ENCODE data around the gene RASL12. TPM values are rescaled to one million over a fixed set of nuclear protein-coding genes. Genes with fewer than 3 reads are reported as not detected.
"Not testable (repeated sequence)": the region's sequence is repeated elsewhere in the genome, so short reads cannot be mapped to it uniquely, and the experiment has no call there.

RASL12 gene
- total RNA-seq, 1 donor from 2014 or later: 5.8 TPM

DNA sequence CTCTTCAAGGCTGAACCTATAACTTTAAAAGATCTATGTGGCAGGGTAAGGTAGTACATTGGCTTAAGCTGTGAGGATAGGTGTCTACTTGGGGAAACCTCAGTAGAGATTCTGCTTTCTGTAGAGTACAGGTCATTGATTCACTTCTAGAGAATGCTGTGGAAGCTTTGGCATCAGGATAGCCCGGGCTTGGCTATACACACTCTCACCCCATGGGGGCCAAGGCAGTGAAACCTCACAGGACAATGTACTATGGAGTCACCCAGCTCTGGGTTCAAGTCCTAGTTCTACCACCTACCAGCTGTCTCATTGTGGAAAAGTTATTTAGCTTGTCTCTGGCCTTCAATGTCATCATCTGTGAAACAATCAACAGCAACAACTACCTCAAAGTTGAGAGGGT is 47.4 kb downstream of the RASL12 start:
- Mint-ChIP-seq H3K9me3 (no peaks in the 10 kb centered on the region), H3K4me1 (no peaks in the 10 kb centered on the region), H3K27me3 (ENCODE audit: insufficient read depth, low read depth) (no peaks in the 10 kb centered on the region), H3K4me3 (no peak overlapping the region), H3K36me3 (peaks cover 24% of the 10 kb centered on the region), H3K27ac (no peak overlapping the region)
- Histone ChIP-seq H3K9me3 (ENCODE audit: low read depth) (no peaks in the 10 kb centered on the region), H3K4me3 (no peak overlapping the region), H3K79me2 (ENCODE audit: low read depth) (no peaks in the 10 kb centered on the region), H2AFZ (replicated peaks) (no peak overlapping the region), H3K27ac (no peak overlapping the region), H4K20me1 (ENCODE audit: low read depth) (peaks cover 3% of the 10 kb centered on the region), H3K4me2 (no peak overlapping the region), H3K36me3 (peaks cover 15% of the 10 kb centered on the region), H3K9ac (no peak overlapping the region), H3F3A (ENCODE audit: low read depth) (peaks cover 7% of the 10 kb centered on the region), H3K4me1 (no peaks in the 10 kb centered on the region), H3K27me3 (no peaks in the 10 kb centered on the region)
- no peak for DNase-seq (ENCODE audit: low spot score)
- TF ChIP-seq, protein P1, sequence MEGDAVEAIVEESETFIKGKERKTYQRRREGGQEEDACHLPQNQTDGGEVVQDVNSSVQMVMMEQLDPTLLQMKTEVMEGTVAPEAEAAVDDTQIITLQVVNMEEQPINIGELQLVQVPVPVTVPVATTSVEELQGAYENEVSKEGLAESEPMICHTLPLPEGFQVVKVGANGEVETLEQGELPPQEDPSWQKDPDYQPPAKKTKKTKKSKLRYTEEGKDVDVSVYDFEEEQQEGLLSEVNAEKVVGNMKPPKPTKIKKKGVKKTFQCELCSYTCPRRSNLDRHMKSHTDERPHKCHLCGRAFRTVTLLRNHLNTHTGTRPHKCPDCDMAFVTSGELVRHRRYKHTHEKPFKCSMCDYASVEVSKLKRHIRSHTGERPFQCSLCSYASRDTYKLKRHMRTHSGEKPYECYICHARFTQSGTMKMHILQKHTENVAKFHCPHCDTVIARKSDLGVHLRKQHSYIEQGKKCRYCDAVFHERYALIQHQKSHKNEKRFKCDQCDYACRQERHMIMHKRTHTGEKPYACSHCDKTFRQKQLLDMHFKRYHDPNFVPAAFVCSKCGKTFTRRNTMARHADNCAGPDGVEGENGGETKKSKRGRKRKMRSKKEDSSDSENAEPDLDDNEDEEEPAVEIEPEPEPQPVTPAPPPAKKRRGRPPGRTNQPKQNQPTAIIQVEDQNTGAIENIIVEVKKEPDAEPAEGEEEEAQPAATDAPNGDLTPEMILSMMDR (IDR thresholded peaks at IDR 0.05): no peak
- no peak for TF ChIP-seq EZH2 (IDR thresholded peaks at IDR 0.05)
- TF ChIP-seq EZH2phosphoT487 (IDR thresholded peaks at IDR 0.05): no peak

DNA sequence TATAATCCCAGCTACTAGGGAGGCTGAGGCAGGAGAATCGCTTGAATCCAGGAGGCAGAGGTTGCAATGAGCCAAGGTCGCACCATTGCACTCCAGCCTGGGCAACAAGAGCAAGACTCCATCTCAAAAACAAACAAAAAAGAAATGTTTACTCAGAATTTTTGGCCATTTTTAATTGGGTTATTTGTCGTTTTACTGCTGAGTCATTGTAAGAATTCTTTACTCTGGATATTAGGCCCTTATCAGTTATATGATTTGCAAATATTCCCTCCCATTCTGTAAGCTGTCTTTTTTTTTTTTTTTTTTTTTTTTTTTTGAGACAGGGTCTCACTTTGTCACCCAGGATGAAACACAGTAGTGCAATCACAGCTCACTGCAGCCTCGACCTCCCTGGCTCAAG is 56.6 kb downstream of the RASL12 start:
- not testable (repeated sequence) for H3K79me2 ChIP-seq (ENCODE audit: low read depth); H3K27ac ChIP-seq; H3K4me1 Mint-ChIP-seq; H3K4me1 ChIP-seq; H3K4me3 ChIP-seq; DNase-seq (ENCODE audit: low spot score); H2AFZ ChIP-seq (replicated peaks); H3K9ac ChIP-seq; H3K27ac Mint-ChIP-seq; H3K27me3 Mint-ChIP-seq (ENCODE audit: insufficient read depth, low read depth); H3K4me2 ChIP-seq; H3K9me3 ChIP-seq (ENCODE audit: low read depth); H4K20me1 ChIP-seq (ENCODE audit: low read depth); H3K4me3 Mint-ChIP-seq; H3K27me3 ChIP-seq
- H3K9me3 Mint-ChIP-seq: peaks cover 14% of the 10 kb centered on the region
- peaks cover 13% of the 10 kb centered on the region for H3K36me3 ChIP-seq
- H3F3A ChIP-seq (ENCODE audit: low read depth): peaks cover 18% of the 10 kb centered on the region
- peaks cover 34% of the 10 kb centered on the region for H3K36me3 Mint-ChIP-seq

DNA sequence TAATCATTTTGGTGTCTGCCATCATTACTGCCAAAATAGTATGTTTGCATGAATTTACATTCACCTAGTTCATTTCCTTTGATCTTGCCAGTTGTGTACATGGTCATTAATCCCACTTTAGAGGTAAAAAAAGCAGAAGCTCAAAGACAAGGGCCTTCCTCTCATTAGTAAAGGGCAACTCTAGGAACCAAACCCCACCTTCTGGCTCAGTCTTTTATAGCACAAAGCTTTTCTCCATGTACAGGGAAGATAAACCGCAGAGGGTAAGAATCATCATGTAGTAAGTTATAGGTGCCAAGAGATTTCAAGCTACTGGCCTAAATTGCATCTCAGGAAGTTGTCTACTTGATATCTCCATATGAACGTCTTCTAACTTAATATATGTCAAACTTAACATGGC is 58.8 kb downstream of the RASL12 start:
- H3K4me3 Mint-ChIP-seq: no peak overlapping the region
- Histone ChIP-seq H3K9me3 (ENCODE audit: low read depth) (no peaks in the 10 kb centered on the region), H3K9ac (no peak overlapping the region), H2AFZ (replicated peaks) (no peak overlapping the region), H4K20me1 (ENCODE audit: low read depth) (no peaks in the 10 kb centered on the region), H3K27ac (no peak overlapping the region), H3K36me3 (no peaks in the 10 kb centered on the region), H3K79me2 (ENCODE audit: low read depth) (no peaks in the 10 kb centered on the region), H3K4me3 (no peak overlapping the region), H3K27me3 (no peaks in the 10 kb centered on the region), H3F3A (ENCODE audit: low read depth) (peaks cover 18% of the 10 kb centered on the region), H3K4me2 (no peak overlapping the region), H3K4me1 (peaks cover 6% of the 10 kb centered on the region)
- peaks cover 10% of the 10 kb centered on the region for H3K9me3 Mint-ChIP-seq
- no peak overlapping the region for H3K27ac Mint-ChIP-seq
- no peaks in the 10 kb centered on the region for H3K27me3 Mint-ChIP-seq (ENCODE audit: insufficient read depth, low read depth)
- no peak for DNase-seq (ENCODE audit: low spot score)
- TF ChIP-seq, protein P1 (IDR thresholded peaks at IDR 0.05): peak; percentile 35
- TF ChIP-seq EZH2phosphoT487 (IDR thresholded peaks at IDR 0.05): no peak
- peaks cover 29% of the 10 kb centered on the region for H3K36me3 Mint-ChIP-seq
- H3K4me1 Mint-ChIP-seq: no peaks in the 10 kb centered on the region

DNA sequence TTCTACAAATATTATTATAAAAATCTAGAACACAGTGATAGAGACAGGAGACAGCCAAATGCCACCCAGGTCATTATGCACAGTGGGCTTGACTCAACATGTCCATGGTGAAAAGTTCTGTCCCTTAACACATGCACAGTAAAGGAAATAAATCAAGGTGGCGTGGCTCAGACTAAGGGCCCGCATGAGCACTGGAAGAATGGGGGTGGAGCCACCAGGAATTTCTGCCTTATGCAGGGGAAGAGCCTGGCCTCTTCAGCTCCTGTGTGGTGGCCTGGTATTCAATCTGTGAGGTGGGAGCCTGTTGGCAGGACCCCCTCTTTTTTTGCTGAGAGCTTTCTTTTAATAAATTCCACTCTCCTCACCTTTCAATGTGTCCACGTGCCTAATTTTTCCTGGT is 60.9 kb downstream of the RASL12 start:
- no peaks in the 10 kb centered on the region for H3K27me3 Mint-ChIP-seq (ENCODE audit: insufficient read depth, low read depth)
- Histone ChIP-seq H3K4me2 (no peak overlapping the region), H3K9me3 (ENCODE audit: low read depth) (no peaks in the 10 kb centered on the region), H3F3A (ENCODE audit: low read depth) (peaks cover 18% of the 10 kb centered on the region), H3K36me3 (no peaks in the 10 kb centered on the region), H4K20me1 (ENCODE audit: low read depth) (no peaks in the 10 kb centered on the region), H3K4me1 (peaks cover 6% of the 10 kb centered on the region), H3K4me3 (no peak overlapping the region), H3K27ac (peak overlapping the region; percentile 56), H2AFZ (replicated peaks) (no peak overlapping the region), H3K9ac (no peak overlapping the region), H3K79me2 (ENCODE audit: low read depth) (no peaks in the 10 kb centered on the region), H3K27me3 (no peaks in the 10 kb centered on the region)
- peaks cover 21% of the 10 kb centered on the region for H3K36me3 Mint-ChIP-seq
- H3K9me3 Mint-ChIP-seq: no peaks in the 10 kb centered on the region
- H3K4me3 Mint-ChIP-seq: no peak overlapping the region
- TF ChIP-seq EZH2 (IDR thresholded peaks at IDR 0.05) (no peak), EZH2phosphoT487 (IDR thresholded peaks at IDR 0.05) (no peak)
- TF ChIP-seq, protein P1 (IDR thresholded peaks at IDR 0.05): no peak
- no peaks in the 10 kb centered on the region for H3K4me1 Mint-ChIP-seq
- H3K27ac Mint-ChIP-seq: no peak overlapping the region
- DNase-seq (ENCODE audit: low spot score): no peak
